Skin epidermis (tissue), 12 donors: ENCODE results near the gene GNPTAB.
"Not testable (repeated sequence)": the region's sequence is repeated elsewhere in the genome, so short reads cannot be mapped to it uniquely, and the experiment has no call there.

Experiments used
- H3K27ac ChIP-seq, 21 experiments: fragments of 200-600 bp; sonication (generic) in 11 of 21; one replicate each; pipeline ENCODE4 v1.5.0; 2020; ENCODE audit warnings: mild to moderate bottlenecking in 3 of 21, inconsistent platforms in 2 of 21, moderate library complexity in 2 of 21
- H3K4me3 ChIP-seq, 7 experiments: fragments of 200-600 bp; sonication (generic) in 2 of 7; one replicate each; pipeline ENCODE4 v1.5.0; 2020; ENCODE audit warnings: inconsistent platforms in 2 of 7, mild to moderate bottlenecking in 2 of 7, moderate library complexity in 1 of 7

The GNPTAB gene

DNA sequence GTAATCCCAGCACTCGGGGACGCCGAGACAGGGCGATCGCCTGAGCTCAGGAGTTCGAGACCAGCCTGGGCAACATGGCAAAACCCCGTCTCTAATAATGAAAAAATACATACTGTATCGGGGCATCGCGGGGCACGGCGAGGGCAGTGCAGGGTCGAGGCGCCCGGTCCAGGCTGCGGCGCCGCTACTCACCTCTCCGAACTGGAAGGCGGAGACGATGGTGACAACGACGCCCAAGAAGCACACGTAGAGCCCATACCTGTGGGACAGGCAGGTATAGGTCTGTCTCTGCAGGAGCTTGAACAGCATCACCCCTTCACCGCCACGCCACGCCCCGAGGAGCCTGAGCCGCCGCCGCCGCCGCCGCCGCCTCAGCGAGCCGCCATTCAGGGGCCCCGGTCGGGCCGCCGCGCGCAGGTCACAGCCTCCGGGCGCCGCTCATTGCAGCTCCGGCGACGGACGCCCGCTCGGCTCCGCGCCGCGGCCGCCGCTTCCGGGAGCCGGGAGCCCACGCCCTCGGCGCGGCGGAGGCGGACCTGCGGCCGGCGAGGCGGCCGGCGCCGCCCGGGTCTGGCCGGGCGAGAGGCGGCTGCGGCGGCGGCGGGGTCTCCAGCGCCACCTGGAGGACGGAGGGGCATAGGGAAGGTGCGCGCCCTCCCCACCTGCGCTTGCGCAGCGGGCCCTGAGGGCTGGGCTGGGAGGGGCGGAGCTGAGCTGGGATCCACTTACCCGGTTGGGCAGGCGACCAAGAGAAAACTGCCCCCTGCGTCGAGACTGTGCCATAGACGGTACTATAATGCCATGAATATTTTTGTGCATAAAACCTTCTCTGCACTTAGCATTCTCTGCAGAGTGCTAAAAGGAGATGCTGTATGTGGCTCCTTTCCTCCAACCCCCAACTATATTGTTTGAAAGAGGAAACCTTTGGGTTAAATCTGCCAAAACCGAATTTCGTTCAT lies at the start of gene GNPTAB:
TSS of gene GNPTAB (minus strand) at position 593 of the 959 bp plus-strand sequence. CDS start at position 309, 284 bp downstream.
- Histone ChIP-seq H3K27ac (peak within 1 kb of the TSS; percentile 14 to 94 (median 85)), H3K4me3 (peak within 1 kb of the TSS; percentile 66 to 89 (median 83))

GRCh38 chr12:101878243-101878821 lies 47.6 kb upstream of the GNPTAB start:
- Histone ChIP-seq H3K4me3 (peak overlapping the region; percentile 49 to 93 (median 70)), H3K27ac (peak overlapping the region; percentile 84 to 99 (median 95))

DNA sequence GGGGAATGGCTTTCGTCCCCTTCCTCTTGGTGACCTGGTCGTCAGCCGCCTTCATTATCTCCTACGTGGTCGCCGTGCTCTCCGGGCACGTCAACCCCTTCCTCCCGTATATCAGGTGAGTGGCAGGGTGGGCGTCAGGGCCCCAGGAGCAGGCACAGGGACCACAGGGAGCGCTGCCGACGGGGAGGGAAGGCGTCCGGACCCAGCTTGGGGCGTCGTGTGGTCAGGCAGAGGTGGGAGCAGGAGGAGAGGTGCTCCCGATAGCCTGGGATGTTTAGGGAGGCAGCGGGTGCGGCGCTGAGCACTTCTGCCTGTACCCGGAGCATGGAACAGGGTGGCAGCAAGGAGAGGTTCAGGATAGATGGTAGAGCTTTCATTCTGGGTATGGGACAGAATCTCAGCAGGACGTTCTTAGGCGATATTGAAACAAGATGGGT lies 47.1 kb upstream of the GNPTAB start:
- Histone ChIP-seq H3K4me3 (peak overlapping the region; percentile 49 to 93 (median 70)), H3K27ac (peak overlapping the region; percentile 84 to 99 (median 95))

DNA sequence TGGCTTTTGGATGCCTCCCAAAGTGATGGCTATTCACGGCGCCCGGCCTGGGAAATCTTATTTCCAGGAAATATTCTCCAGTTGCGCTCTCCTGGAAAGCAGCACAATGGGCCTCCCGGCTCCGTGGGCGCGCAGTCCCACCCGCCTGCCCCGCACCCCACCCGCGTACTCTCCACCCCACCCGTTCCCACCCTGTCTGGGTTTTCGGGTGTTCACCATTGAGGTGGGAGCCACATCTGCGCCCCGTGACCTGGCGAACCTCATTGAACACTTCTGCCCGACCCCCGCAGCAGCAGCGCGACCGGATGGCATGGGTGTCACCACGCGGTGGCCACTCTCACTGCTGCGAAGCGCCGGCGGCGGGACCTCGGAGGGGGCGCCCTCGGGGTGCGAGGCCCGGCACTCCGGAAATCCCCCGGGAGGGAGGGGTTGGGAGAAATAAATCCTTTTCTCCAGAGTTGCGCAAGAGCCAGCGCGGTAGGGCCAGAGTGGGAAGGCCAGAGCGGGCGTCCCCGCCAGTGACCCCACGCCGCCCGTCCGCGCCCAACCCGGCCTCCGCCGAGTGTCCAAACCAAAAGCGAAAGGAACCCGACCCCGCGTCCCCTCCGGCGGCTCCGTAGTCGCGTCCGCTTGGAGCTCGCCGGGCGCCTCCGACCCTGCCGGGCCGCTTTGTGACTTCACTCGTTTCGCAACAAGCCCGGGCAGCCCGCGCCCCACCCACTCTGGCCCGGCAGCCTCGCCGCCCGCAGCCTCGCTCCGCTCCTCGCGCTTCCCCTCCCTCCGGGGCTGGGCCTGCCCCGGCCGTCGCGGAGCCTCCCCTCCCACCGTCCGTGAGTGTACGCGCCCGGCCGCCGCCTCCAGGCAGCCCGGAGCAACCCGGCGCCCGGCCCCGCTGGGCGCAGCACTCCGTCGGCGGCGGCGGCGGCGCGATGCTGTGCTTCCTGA lies 46.4 kb upstream of the GNPTAB start, which contains the start of gene DRAM1:
TSS of gene DRAM1 (plus strand) at position 720 of the 945 bp plus-strand sequence. CDS start at position 930, 210 bp downstream.
- Histone ChIP-seq H3K27ac (peak within 1 kb of the TSS; percentile 84 to 99 (median 95)), H3K4me3 (peak within 1 kb of the TSS; percentile 49 to 93 (median 70))

GRCh38 chr12:101876322-101876860 lies 45.6 kb upstream of the GNPTAB start:
- peak overlapping the region; percentile 84 to 99 (median 95) for H3K27ac ChIP-seq
- H3K4me3 ChIP-seq = peak overlapping the region; percentile 49 to 93 (median 70)

DNA sequence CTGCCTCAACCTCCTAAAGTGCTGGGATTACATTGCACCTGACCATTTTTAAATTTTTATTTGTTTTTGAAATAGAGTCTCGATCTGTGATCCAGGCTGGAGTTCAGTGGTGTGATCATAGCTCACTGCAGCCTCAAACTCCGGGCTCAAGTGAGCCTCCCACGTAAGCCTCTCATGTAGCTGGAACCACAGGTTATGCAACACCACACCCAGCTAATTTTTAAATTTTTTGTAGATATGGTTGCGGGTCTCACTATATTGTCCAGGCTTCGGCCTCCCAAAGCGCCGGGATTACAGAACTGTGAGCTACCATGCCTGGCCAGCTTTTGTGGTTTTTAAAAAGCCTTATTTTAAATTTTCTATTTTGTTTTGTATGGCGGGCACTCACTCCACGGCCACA lies 44.4 kb upstream of the GNPTAB start:
- Histone ChIP-seq H3K27ac (peak overlapping the region in 12 of 21 experiments; percentile 8 to 97 (median 94)), H3K4me3 (no peak overlapping the region)

GRCh38 chr12:101870925-101871324 lies 40.2 kb upstream of the GNPTAB start:
- H3K4me3 ChIP-seq = no peak overlapping the region
- H3K27ac ChIP-seq = no peak overlapping the region

DNA sequence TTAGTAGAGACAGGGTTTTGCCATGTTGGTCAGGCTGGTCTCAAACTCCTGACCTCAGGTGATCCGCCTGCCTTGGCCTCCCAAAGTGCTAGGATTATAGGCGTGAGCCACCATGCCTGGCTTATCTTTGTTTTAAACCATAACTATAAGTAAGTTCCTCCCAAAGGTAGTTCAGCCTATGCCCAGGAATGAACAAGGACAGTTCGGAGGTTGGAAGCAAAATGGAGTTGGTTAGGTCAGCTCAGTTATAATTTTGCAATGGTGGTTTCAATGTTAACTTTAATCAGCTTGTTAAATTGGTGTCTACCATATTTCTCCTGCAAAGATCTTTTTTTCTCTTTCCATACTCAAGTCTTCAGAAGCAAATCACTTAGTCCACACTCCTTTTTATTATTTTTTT lies 36.9 kb upstream of the GNPTAB start:
- not testable (repeated sequence) for H3K4me3 ChIP-seq, H3K27ac ChIP-seq

DNA sequence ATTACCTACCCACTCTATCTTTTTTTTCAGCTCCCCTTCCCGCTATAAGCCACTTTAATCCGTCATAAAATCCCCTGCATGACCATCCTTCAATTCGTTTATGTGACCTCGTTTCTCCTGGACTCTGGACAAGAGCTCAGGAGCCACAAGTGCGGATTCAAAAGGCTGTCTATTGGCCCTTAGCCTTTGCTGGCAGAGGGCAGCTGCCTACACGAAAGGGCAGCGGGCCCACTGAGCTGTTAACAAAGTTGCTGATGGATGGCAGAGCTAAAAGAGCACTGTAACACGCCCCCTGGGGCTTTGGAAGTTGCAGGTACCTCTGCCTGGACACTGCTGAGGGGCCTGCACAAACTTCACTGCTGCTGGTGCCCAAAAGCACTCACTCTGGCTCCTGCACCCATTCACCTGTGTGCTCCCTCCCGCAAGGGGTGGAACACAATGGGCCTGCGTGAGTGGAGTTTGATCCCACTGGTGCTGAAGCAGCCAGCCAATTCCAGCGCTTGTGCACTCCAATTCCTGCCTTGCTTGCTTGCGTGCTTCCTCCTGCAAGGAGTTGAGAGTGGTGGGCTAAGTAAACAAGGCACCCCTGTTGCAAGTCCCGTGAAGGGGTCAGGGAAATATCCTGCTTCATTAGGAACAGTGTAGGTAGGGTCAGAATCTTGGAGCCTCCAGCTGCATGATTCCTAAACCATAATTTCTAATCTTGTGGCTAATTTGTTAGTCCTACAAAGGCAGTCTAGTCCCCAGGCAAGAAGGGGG lies 36.0 kb upstream of the GNPTAB start:
- Histone ChIP-seq H3K27ac (no peak overlapping the region), H3K4me3 (no peak overlapping the region)

DNA sequence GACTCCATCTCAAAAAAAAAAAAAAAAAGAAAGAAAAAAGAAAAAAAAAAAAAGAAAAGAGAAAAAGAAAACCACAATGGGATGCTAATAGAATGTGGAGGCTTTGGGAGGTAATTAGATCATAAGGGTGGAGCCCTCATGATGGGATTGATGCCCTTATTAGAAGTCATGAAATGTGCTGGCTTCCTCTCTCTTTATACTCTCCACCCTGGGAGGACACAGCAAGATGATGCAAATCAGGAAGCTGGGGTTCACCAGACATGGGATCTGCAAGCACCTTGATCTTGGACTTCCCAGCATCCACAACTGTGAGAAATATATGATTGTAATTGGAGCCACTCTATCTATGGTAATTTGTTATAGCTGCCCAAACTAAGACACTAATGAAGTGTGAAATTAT lies 33.2 kb upstream of the GNPTAB start:
- H3K27ac ChIP-seq = no peak overlapping the region

GRCh38 chr12:101862245-101862644 lies 31.5 kb upstream of the GNPTAB start:
- H3K4me3 ChIP-seq = no peak overlapping the region
- H3K27ac ChIP-seq = no peak overlapping the region

More for the DNA sequence above, 33.2 kb upstream of the GNPTAB start:
- H3K4me3 ChIP-seq = no peak overlapping the region

- H3K4me3 ChIP-seq, H3K27ac ChIP-seq: not testable (repeated sequence)
Observed at GRCh38 chr12:101861688-101862087, 30.9 kb upstream of the GNPTAB start.

- H3K27ac ChIP-seq = peak overlapping the region in 4 of 21 experiments; percentile 2 to 56 (median 23)
- H3K4me3 ChIP-seq = no peak overlapping the region
Observed at GRCh38 chr12:101859664-101860607, 29.2 kb upstream of the GNPTAB start.

DNA sequence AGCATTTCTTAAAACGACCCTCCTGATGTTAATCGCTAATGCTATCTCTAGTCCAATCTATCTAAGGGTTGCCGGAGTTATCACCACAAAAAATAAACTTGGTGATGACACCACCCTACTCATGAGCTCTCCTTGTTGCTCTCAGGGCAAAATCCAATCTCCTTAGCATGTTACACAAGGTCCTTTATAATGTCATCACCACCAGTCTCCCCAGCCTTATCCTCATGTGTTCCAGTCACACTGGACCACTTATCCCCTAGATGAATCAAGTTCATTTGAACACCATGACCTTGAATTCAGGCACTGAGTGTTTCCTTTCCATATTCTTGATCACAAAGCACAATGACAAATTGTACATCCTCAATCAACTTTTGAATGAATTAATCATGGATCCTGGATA lies 27.6 kb upstream of the GNPTAB start:
- Histone ChIP-seq H3K4me3 (no peak overlapping the region), H3K27ac (no peak overlapping the region)

GRCh38 chr12:101857043-101857558 lies 26.3 kb upstream of the GNPTAB start:
- H3K4me3 ChIP-seq = no peak overlapping the region
- H3K27ac ChIP-seq = peak overlapping the region in 3 of 21 experiments; percentile 15 to 32 (median 29)

GRCh38 chr12:101856614-101857013 lies 25.9 kb upstream of the GNPTAB start:
- peak overlapping the region in 2 of 21 experiments; percentile 15 to 29 for H3K27ac ChIP-seq
- H3K4me3 ChIP-seq = not testable (repeated sequence)

DNA sequence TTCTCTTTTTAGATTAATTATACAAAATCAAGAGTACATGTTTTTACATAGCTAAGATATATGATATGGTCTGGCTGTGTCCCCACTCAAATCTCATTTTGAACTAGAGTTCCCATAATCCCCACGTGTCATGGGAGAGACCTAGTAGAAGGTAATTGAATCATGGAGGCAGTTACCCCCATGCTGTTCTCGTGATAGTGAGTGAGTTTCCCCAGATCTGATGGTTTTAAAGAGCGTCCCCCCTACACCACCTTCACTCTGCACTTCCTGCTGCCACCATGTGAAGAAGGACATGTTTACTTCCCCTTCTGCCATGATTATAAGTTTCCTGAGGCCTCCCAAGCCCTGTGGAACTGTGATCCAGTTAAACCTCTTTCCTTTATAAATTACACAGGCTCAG lies 25.2 kb upstream of the GNPTAB start:
- H3K27ac ChIP-seq = peak overlapping the region in 1 of 21 experiments; percentile 29
- no peak overlapping the region for H3K4me3 ChIP-seq
